LNCaP clone FGC (cell line): ENCODE results near the gene DRAM2.

Experiments used
- DNase-seq: peaks from one replicate; pipeline ENCODE4 v3.0.0-alpha.2; 2011; ENCODE audit warnings: low read depth
- H3K4me3 ChIP-seq: 2 replicates; pipeline ENCODE4 v1.5.1; 2011; ENCODE audit warnings: mild to moderate bottlenecking, low read depth, low read length, control low read depth
- CTCF ChIP-seq: IDR thresholded peaks from 2 replicates; pipeline ENCODE4 v1.5.1; 2012; ENCODE audit warnings: mild to moderate bottlenecking; ENCODE audit not compliant: control insufficient read depth, insufficient read depth; ENCODE audit errors: extremely low read depth

The DRAM2 gene

GRCh38 chr1:111157431-111157830 lies 17.5 kb upstream of the DRAM2 start:
- DNase-seq, result no peak
- H3K4me3 ChIP-seq, result no peak overlapping the region
- TF ChIP-seq CTCF, result no peak

- no peak for DNase-seq
- H3K4me3 ChIP-seq, result no peak overlapping the region
- TF ChIP-seq CTCF, result no peak
Measured at GRCh38 chr1:111154021-111154999, 14.4 kb upstream of the DRAM2 start.

- no peak overlapping the region for H3K4me3 ChIP-seq
- no peak for DNase-seq
- TF ChIP-seq CTCF, result no peak
Measured at GRCh38 chr1:111151838-111152237, 11.9 kb upstream of the DRAM2 start.

GRCh38 chr1:111148376-111148881 lies 8.5 kb upstream of the DRAM2 start:
- H3K4me3 ChIP-seq, result no peak overlapping the region
- TF ChIP-seq CTCF, result no peak
- DNase-seq, result no peak

GRCh38 chr1:111147948-111148347 lies 8.1 kb upstream of the DRAM2 start:
- no peak for DNase-seq
- H3K4me3 ChIP-seq, result no peak overlapping the region
- no peak for TF ChIP-seq CTCF

- DNase-seq, result no peak
- no peak for TF ChIP-seq CTCF
- H3K4me3 ChIP-seq, result no peak overlapping the region
Measured at GRCh38 chr1:111145963-111146768, 6.3 kb upstream of the DRAM2 start.
